ENCODE data around the gene SERPINA6.
"Not testable (repeated sequence)": the region's sequence is repeated elsewhere in the genome, so short reads cannot be mapped to it uniquely, and the experiment has no call there.

Gene SERPINA6

GRCh38 chr14:94322648-94323570 is at the start of gene SERPINA6:
Gene SERPINA6, minus strand, starts transcription at chr14:94323336. Its CDS starts 8,688 bp downstream, at chr14:94314648.
- in situ Hi-C loops (cut with HindIII; ENCODE audit: low sequenced_read_pairs) = no loop called here

- in situ Hi-C loops (cut with HindIII; ENCODE audit: low sequenced_read_pairs) = no loop called here
Measured at GRCh38 chr14:94372021-94372605, 49.0 kb upstream of the SERPINA6 start.

GRCh38 chr14:94370524-94370910 is 47.4 kb upstream of the SERPINA6 start:
- in situ Hi-C loops (cut with HindIII; ENCODE audit: low sequenced_read_pairs) = no loop called here

- in situ Hi-C loops (cut with HindIII; ENCODE audit: low sequenced_read_pairs) = not testable (repeated sequence)
Measured at GRCh38 chr14:94369766-94370523, 46.8 kb upstream of the SERPINA6 start.

GRCh38 chr14:94368956-94369355 is 45.8 kb upstream of the SERPINA6 start:
- in situ Hi-C loops (cut with HindIII; ENCODE audit: low sequenced_read_pairs) = no loop called here

GRCh38 chr14:94368243-94368590 is 45.1 kb upstream of the SERPINA6 start:
- in situ Hi-C loops (cut with HindIII; ENCODE audit: low sequenced_read_pairs) = no loop called here

- in situ Hi-C loops (cut with HindIII; ENCODE audit: low sequenced_read_pairs) = no loop called here
Measured at GRCh38 chr14:94367347-94368242, 44.5 kb upstream of the SERPINA6 start.

GRCh38 chr14:94366146-94366915 is 43.2 kb upstream of the SERPINA6 start, which contains the start of gene SERPINA2:
Gene SERPINA2, minus strand, starts transcription at chr14:94366698.
- in situ Hi-C loops (cut with HindIII; ENCODE audit: low sequenced_read_pairs) = no loop called here

- in situ Hi-C loops (cut with HindIII; ENCODE audit: low sequenced_read_pairs) = no loop called here
Measured at GRCh38 chr14:94365624-94366023, 42.5 kb upstream of the SERPINA6 start.

- in situ Hi-C loops (cut with HindIII; ENCODE audit: low sequenced_read_pairs) = no loop called here
Measured at GRCh38 chr14:94364964-94365363, 41.8 kb upstream of the SERPINA6 start.

GRCh38 chr14:94364037-94364436 is 40.9 kb upstream of the SERPINA6 start:
- in situ Hi-C loops (cut with HindIII; ENCODE audit: low sequenced_read_pairs) = no loop called here

- in situ Hi-C loops (cut with HindIII; ENCODE audit: low sequenced_read_pairs) = no loop called here
Measured at GRCh38 chr14:94363151-94363624, 40.1 kb upstream of the SERPINA6 start.

- in situ Hi-C loops (cut with HindIII; ENCODE audit: low sequenced_read_pairs) = no loop called here
Measured at GRCh38 chr14:94362614-94363133, 39.5 kb upstream of the SERPINA6 start.

- in situ Hi-C loops (cut with HindIII; ENCODE audit: low sequenced_read_pairs) = no loop called here
Measured at GRCh38 chr14:94361682-94362081, 38.5 kb upstream of the SERPINA6 start.

- in situ Hi-C loops (cut with HindIII; ENCODE audit: low sequenced_read_pairs) = no loop called here
Measured at GRCh38 chr14:94360945-94361565, 37.9 kb upstream of the SERPINA6 start.

GRCh38 chr14:94357166-94357565 is 34.0 kb upstream of the SERPINA6 start:
- in situ Hi-C loops (cut with HindIII; ENCODE audit: low sequenced_read_pairs) = no loop called here

GRCh38 chr14:94356379-94357056 is 33.4 kb upstream of the SERPINA6 start:
- in situ Hi-C loops (cut with HindIII; ENCODE audit: low sequenced_read_pairs) = no loop called here

- in situ Hi-C loops (cut with HindIII; ENCODE audit: low sequenced_read_pairs) = no loop called here
Measured at GRCh38 chr14:94355191-94355794, 32.2 kb upstream of the SERPINA6 start.

All from DLD1 (cell line).